ENCODE data around the gene RPA1.

RPA1 gene

GRCh38 chr17:1928976-1929375 is 99.2 kb downstream of the RPA1 start:
- H4K91ac ChIP-seq (ENCODE audit: low read depth, low read length, poor library complexity) = no peak overlapping the region
- no peak overlapping the region for H2BK12ac ChIP-seq (ENCODE audit: low read length)
- no peak overlapping the region for H4K8ac ChIP-seq (ENCODE audit: low read depth, low read length)
- no peak overlapping the region for H2BK5ac ChIP-seq (ENCODE audit: low read length)
- no peaks in the 10 kb centered on the region for H3K9me3 ChIP-seq (replicated peaks in 1 of 2; ENCODE audit: control insufficient read depth in 2 of 2, insufficient read depth in 1 of 2, low read depth in 1 of 2, low read length in 2 of 2)
- no peak overlapping the region for H3K18ac ChIP-seq (ENCODE audit: low read length)
- no peak overlapping the region for H2AFZ ChIP-seq (ENCODE audit: low read length)
- peak overlapping the region; percentile 93 for H2BK15ac ChIP-seq (ENCODE audit: low read length)
- H3K4ac ChIP-seq (ENCODE audit: low read length) = no peak overlapping the region
- no peak overlapping the region for H3K9ac ChIP-seq (ENCODE audit: low read depth, low read length, poor library complexity)
- H3K27me3 ChIP-seq (ENCODE audit: control insufficient read depth in 3 of 3, insufficient read depth in 3 of 3, low read depth in 1 of 3, low read length in 3 of 3) = peaks cover 0 to 3% (median 0%) of the 10 kb centered on the region in 3 experiments
- no CpG with 5 or more reads among the region's 12 CpGs for WGBS, 2 donors (ENCODE audit: extremely low coverage in 2 of 2, insufficient read length in 2 of 2, insufficient replicate concordance in 1 of 2)
- no peaks in the 10 kb centered on the region for H3K36me3 ChIP-seq (replicated peaks in 1 of 2; ENCODE audit: control insufficient read depth in 2 of 2, insufficient read depth in 2 of 2, low read length in 2 of 2)
- H3K27ac ChIP-seq (replicated peaks; ENCODE audit: low read length) = no peak overlapping the region
- peak overlapping the region; percentile 49 for H2AK5ac ChIP-seq (ENCODE audit: low read depth, low read length)
- DNase-seq (ENCODE audit: low spot score) = no peak
- peaks cover 18 to 26% of the 10 kb centered on the region in 2 donors for H3K4me1 ChIP-seq (ENCODE audit: control insufficient read depth in 2 of 2, insufficient read depth in 1 of 2, low read depth in 1 of 2, low read length in 2 of 2)
- no peak overlapping the region for H3K14ac ChIP-seq (ENCODE audit: low read length)
- H3K79me1 ChIP-seq (ENCODE audit: low read depth, low read length) = peaks cover 1% of the 10 kb centered on the region
- H2BK120ac ChIP-seq (ENCODE audit: low read depth, low read length) = no peak overlapping the region
- peak overlapping the region; percentile 1 for H3K23ac ChIP-seq (ENCODE audit: low read depth, low read length, poor library complexity)
- no peak overlapping the region for H3K4me3 ChIP-seq (ENCODE audit: low read length in 2 of 2)
- no peak overlapping the region for H3K4me2 ChIP-seq (ENCODE audit: insufficient read depth, low read length, poor library complexity, severe bottlenecking)

GRCh38 chr17:1930337-1930645 is 100.5 kb downstream of the RPA1 start:
- peak overlapping the region; percentile 44 for H3K27ac ChIP-seq (replicated peaks; ENCODE audit: low read length)

GRCh38 chr17:1931844-1932579 is 102.2 kb downstream of the RPA1 start:
- no peak overlapping the region for H3K4me2 ChIP-seq (ENCODE audit: insufficient read depth, low read length, poor library complexity, severe bottlenecking)
- peak overlapping the region; percentile 76 for H3K27ac ChIP-seq (replicated peaks; ENCODE audit: low read length)
- H3K4ac ChIP-seq (ENCODE audit: low read length) = no peak overlapping the region
- H4K8ac ChIP-seq (ENCODE audit: low read depth, low read length) = no peak overlapping the region
- H2BK5ac ChIP-seq (ENCODE audit: low read length) = no peak overlapping the region
- peak overlapping the region; percentile 17 for H3K9ac ChIP-seq (ENCODE audit: low read depth, low read length, poor library complexity)
- no peak overlapping the region for H2BK120ac ChIP-seq (ENCODE audit: low read depth, low read length)
- H3K79me1 ChIP-seq (ENCODE audit: low read depth, low read length) = peaks cover 1% of the 10 kb centered on the region
- no peak overlapping the region for H4K91ac ChIP-seq (ENCODE audit: low read depth, low read length, poor library complexity)
- no peaks in the 10 kb centered on the region for H3K36me3 ChIP-seq (replicated peaks in 1 of 2; ENCODE audit: control insufficient read depth in 2 of 2, insufficient read depth in 2 of 2, low read length in 2 of 2)
- no peak overlapping the region for H3K4me3 ChIP-seq (ENCODE audit: low read length in 2 of 2)
- H3K18ac ChIP-seq (ENCODE audit: low read length) = peak overlapping the region; percentile 86
- no peak overlapping the region for H2BK12ac ChIP-seq (ENCODE audit: low read length)
- whole genome bisulfite sequencing, 2 donors (ENCODE audit: extremely low coverage in 2 of 2, insufficient read length in 2 of 2, insufficient replicate concordance in 1 of 2) = no CpG with 5 or more reads among the region's 27 CpGs
- peak overlapping the region; percentile 2 for H2AK5ac ChIP-seq (ENCODE audit: low read depth, low read length)
- peaks cover 22 to 26% of the 10 kb centered on the region in 2 donors for H3K4me1 ChIP-seq (ENCODE audit: control insufficient read depth in 2 of 2, insufficient read depth in 1 of 2, low read depth in 1 of 2, low read length in 2 of 2)
- peak overlapping the region; percentile 77 for H2BK15ac ChIP-seq (ENCODE audit: low read length)
- peak; percentile 83 for DNase-seq (ENCODE audit: low spot score)
- H3K9me3 ChIP-seq (replicated peaks in 1 of 2; ENCODE audit: control insufficient read depth in 2 of 2, insufficient read depth in 1 of 2, low read depth in 1 of 2, low read length in 2 of 2) = no peaks in the 10 kb centered on the region
- peak overlapping the region; percentile 32 for H3K14ac ChIP-seq (ENCODE audit: low read length)
- peaks cover 0 to 4% (median 0%) of the 10 kb centered on the region in 3 experiments for H3K27me3 ChIP-seq (ENCODE audit: control insufficient read depth in 3 of 3, insufficient read depth in 3 of 3, low read depth in 1 of 3, low read length in 3 of 3)
- H2AFZ ChIP-seq (ENCODE audit: low read length) = peak overlapping the region; percentile 92
- H3K23ac ChIP-seq (ENCODE audit: low read depth, low read length, poor library complexity) = no peak overlapping the region

More at GRCh38 chr17:1930337-1930645, 100.5 kb downstream of the RPA1 start:
- Histone ChIP-seq H3K14ac (ENCODE audit: low read length) (no peak overlapping the region), H3K9me3 (replicated peaks in 1 of 2; ENCODE audit: control insufficient read depth in 2 of 2, insufficient read depth in 1 of 2, low read depth in 1 of 2, low read length in 2 of 2) (no peaks in the 10 kb centered on the region), H3K18ac (ENCODE audit: low read length) (peak overlapping the region; percentile 55), H2BK12ac (ENCODE audit: low read length) (no peak overlapping the region), H2BK15ac (ENCODE audit: low read length) (peak overlapping the region; percentile 23), H2AK5ac (ENCODE audit: low read depth, low read length) (no peak overlapping the region), H3K36me3 (replicated peaks in 1 of 2; ENCODE audit: control insufficient read depth in 2 of 2, insufficient read depth in 2 of 2, low read length in 2 of 2) (no peaks in the 10 kb centered on the region), H3K27me3 (ENCODE audit: control insufficient read depth in 3 of 3, insufficient read depth in 3 of 3, low read depth in 1 of 3, low read length in 3 of 3) (peaks cover 0 to 4% (median 0%) of the 10 kb centered on the region in 3 experiments), H4K91ac (ENCODE audit: low read depth, low read length, poor library complexity) (no peak overlapping the region), H2AFZ (ENCODE audit: low read length) (peak overlapping the region; percentile 81), H3K4me3 (ENCODE audit: low read length in 2 of 2) (no peak overlapping the region), H2BK120ac (ENCODE audit: low read depth, low read length) (no peak overlapping the region), H4K8ac (ENCODE audit: low read depth, low read length) (no peak overlapping the region), H3K4ac (ENCODE audit: low read length) (no peak overlapping the region), H2BK5ac (ENCODE audit: low read length) (peak overlapping the region; percentile 1), H3K9ac (ENCODE audit: low read depth, low read length, poor library complexity) (no peak overlapping the region), H3K23ac (ENCODE audit: low read depth, low read length, poor library complexity) (no peak overlapping the region), H3K4me2 (ENCODE audit: insufficient read depth, low read length, poor library complexity, severe bottlenecking) (no peak overlapping the region), H3K79me1 (ENCODE audit: low read depth, low read length) (peaks cover 1% of the 10 kb centered on the region), H3K4me1 (ENCODE audit: control insufficient read depth in 2 of 2, insufficient read depth in 1 of 2, low read depth in 1 of 2, low read length in 2 of 2) (peaks cover 22 to 26% of the 10 kb centered on the region in 2 donors)
- DNase-seq (ENCODE audit: low spot score) = no peak
- no CpG with 5 or more reads among the region's 8 CpGs for WGBS, 2 donors (ENCODE audit: extremely low coverage in 2 of 2, insufficient read length in 2 of 2, insufficient replicate concordance in 1 of 2)

- Histone ChIP-seq H2BK15ac (ENCODE audit: low read length) (peak overlapping the region; percentile 69), H3K4me3 (ENCODE audit: low read length in 2 of 2) (no peak overlapping the region), H3K79me1 (ENCODE audit: low read depth, low read length) (no peaks in the 10 kb centered on the region), H4K91ac (ENCODE audit: low read depth, low read length, poor library complexity) (no peak overlapping the region), H3K36me3 (replicated peaks in 1 of 2; ENCODE audit: control insufficient read depth in 2 of 2, insufficient read depth in 2 of 2, low read length in 2 of 2) (no peaks in the 10 kb centered on the region), H3K27ac (replicated peaks; ENCODE audit: low read length) (no peak overlapping the region), H4K8ac (ENCODE audit: low read depth, low read length) (no peak overlapping the region), H3K14ac (ENCODE audit: low read length) (no peak overlapping the region), H3K4me2 (ENCODE audit: insufficient read depth, low read length, poor library complexity, severe bottlenecking) (no peak overlapping the region), H2BK5ac (ENCODE audit: low read length) (peak overlapping the region; percentile 33), H2BK120ac (ENCODE audit: low read depth, low read length) (peak overlapping the region; percentile 77), H3K4ac (ENCODE audit: low read length) (peak overlapping the region; percentile 45), H3K9ac (ENCODE audit: low read depth, low read length, poor library complexity) (no peak overlapping the region), H3K9me3 (replicated peaks in 1 of 2; ENCODE audit: control insufficient read depth in 2 of 2, insufficient read depth in 1 of 2, low read depth in 1 of 2, low read length in 2 of 2) (peaks cover 0 to 2% of the 10 kb centered on the region in 2 donors), H2AFZ (ENCODE audit: low read length) (no peak overlapping the region), H3K18ac (ENCODE audit: low read length) (peak overlapping the region; percentile 67), H3K4me1 (ENCODE audit: control insufficient read depth in 2 of 2, insufficient read depth in 1 of 2, low read depth in 1 of 2, low read length in 2 of 2) (peaks cover 20 to 22% of the 10 kb centered on the region in 2 donors), H3K27me3 (ENCODE audit: control insufficient read depth in 3 of 3, insufficient read depth in 3 of 3, low read depth in 1 of 3, low read length in 3 of 3) (peaks cover 0 to 4% (median 0%) of the 10 kb centered on the region in 3 experiments), H2AK5ac (ENCODE audit: low read depth, low read length) (peak overlapping the region; percentile 72), H2BK12ac (ENCODE audit: low read length) (peak overlapping the region; percentile 26), H3K23ac (ENCODE audit: low read depth, low read length, poor library complexity) (no peak overlapping the region)
- no CpG with 5 or more reads among the region's 27 CpGs for WGBS, 2 donors (ENCODE audit: extremely low coverage in 2 of 2, insufficient read length in 2 of 2, insufficient replicate concordance in 1 of 2)
- DNase-seq (ENCODE audit: low spot score) = no peak
Observed at GRCh38 chr17:1933875-1934715, 104.3 kb downstream of the RPA1 start.

Measured in neuronal stem cell (in vitro differentiated cells).